Activated CD4-positive, alpha-beta T cell treated with anti-CD3 and anti-CD28 coated beads for 36 hours (primary cell): ENCODE data around the gene ERG. TPM values are rescaled to one million over a fixed set of nuclear protein-coding genes. Genes with fewer than 3 reads are reported as not detected.

Experiments
- ATAC-seq: fragments of 200-7000 bp; cut with Tn5 transposase; one replicate; pipeline ENCODE4 v1.10.0; 2021; ENCODE audit warnings: mild to moderate bottlenecking, moderate library complexity
- CTCF ChIA-PET: fragments of 350-600 bp; sonication (Branson Sonifier 250); formaldehyde crosslinking; loops from one replicate; lab custom pipeline; 2021; ENCODE audit warnings: antibody characterized with exemption; lab: Charles Lee
- POLR2A ChIA-PET: fragments of 350-600 bp; sonication (Branson Sonifier 250); formaldehyde crosslinking; loops from one replicate; lab custom pipeline; 2021; ENCODE audit warnings: antibody characterized with exemption, inconsistent platforms; lab: Charles Lee
- DNase-seq: peaks from one replicate; pipeline ENCODE4 v3.0.0-alpha.2; 2020
- H3K27ac Mint-ChIP-seq: one replicate; pipeline ENCODE4 v1.8.0; 2021; ENCODE audit warnings: mixed read lengths
- H3K27me3 Mint-ChIP-seq: one replicate; pipeline ENCODE4 v1.8.0; 2021; ENCODE audit warnings: mixed read lengths
- H3K36me3 Mint-ChIP-seq: one replicate; pipeline ENCODE4 v1.8.0; 2021; ENCODE audit warnings: low read depth, mixed read lengths
- H3K4me1 Mint-ChIP-seq: one replicate; pipeline ENCODE4 v1.8.0; 2021; ENCODE audit warnings: mixed read lengths
- H3K4me3 Mint-ChIP-seq: one replicate; pipeline ENCODE4 v1.8.0; 2021; ENCODE audit warnings: mild to moderate bottlenecking, moderate library complexity, mixed read lengths
- H3K9me3 Mint-ChIP-seq: one replicate; pipeline ENCODE4 v1.8.0; 2021; ENCODE audit warnings: low read depth, mixed read lengths
- intact Hi-C, 2 experiments: fragments of 100-400 bp; cut with DNase I in 1 of 2; cut with micrococcal nuclease in 1 of 2; formaldehyde crosslinking; loops; one replicate each; pipeline versions ENCODE4 v1.14.2 to v1.15.1; 2022 to 2024; cut with DNase I, micrococcal nuclease
- total RNA-seq, 2 experiments: library from RNA; stranded (reverse); gene quantifications; one replicate each; pipeline ENCODE4 v1.2.3, GENCODE V29; 2021

ERG gene
- under 1 TPM in 1 of 2 experiments, not detected in 1; 0.07 TPM for total RNA-seq

- Mint-ChIP-seq H3K27ac (no peak within 1 kb of the TSS), H3K27me3 (peaks cover 50% of the 10 kb centered on the region), H3K4me1 (no peaks in the 10 kb centered on the region), H3K9me3 (no peaks in the 10 kb centered on the region), H3K4me3 (no peak within 1 kb of the TSS), H3K36me3 (no peaks in the 10 kb centered on the region)
- ATAC-seq (no peak), DNase-seq (peak; percentile 13)
- CTCF ChIA-PET: no interaction called here
- intact Hi-C loops: no loop called here
- POLR2A ChIA-PET: no interaction called here
Measured at GRCh38 chr21:38498057-38498833, at the start of gene ERG. ERG (minus strand) TSS chr21:38498477; CDS start chr21:38498380, 97 bp downstream.

GRCh38 chr21:38544661-38545060 is 46.4 kb upstream of the ERG start:
- ChIA-PET CTCF (interaction anchor here (0.6 kb wide), 1 partner anchor 252 kb away, joined by 3 read pairs; no protein-coding TSS in a partner anchor), POLR2A (no interaction called here)
- intact Hi-C loops: no loop called here
- ATAC-seq: no peak
- H3K27me3 Mint-ChIP-seq: peaks cover 2% of the 10 kb centered on the region
- no peak overlapping the region for H3K27ac Mint-ChIP-seq
- H3K4me1 Mint-ChIP-seq: no peaks in the 10 kb centered on the region
- no peak overlapping the region for H3K4me3 Mint-ChIP-seq
- H3K9me3 Mint-ChIP-seq: no peaks in the 10 kb centered on the region
- DNase-seq: no peak
- H3K36me3 Mint-ChIP-seq: no peaks in the 10 kb centered on the region

- ChIA-PET POLR2A (no interaction called here), CTCF (no interaction called here)
- Mint-ChIP-seq H3K4me1 (no peaks in the 10 kb centered on the region), H3K9me3 (no peaks in the 10 kb centered on the region), H3K27ac (no peak overlapping the region), H3K4me3 (no peak overlapping the region), H3K36me3 (no peaks in the 10 kb centered on the region), H3K27me3 (peaks cover 2% of the 10 kb centered on the region)
- intact Hi-C loops: no loop called here
- DNase-seq (no peak), ATAC-seq (no peak)
Measured at GRCh38 chr21:38542263-38542662, 44.0 kb upstream of the ERG start.

- POLR2A ChIA-PET: interaction anchor here (0.8 kb wide), 1 partner anchor 90 kb away, joined by 3 read pairs; no protein-coding TSS in a partner anchor
Measured at GRCh38 chr21:38538353-38538752, 40.1 kb upstream of the ERG start.

GRCh38 chr21:38534591-38534990 is 36.3 kb upstream of the ERG start:
- no peaks in the 10 kb centered on the region for H3K9me3 Mint-ChIP-seq
- intact Hi-C loops: no loop called here
- no peak overlapping the region for H3K4me3 Mint-ChIP-seq
- no peaks in the 10 kb centered on the region for H3K4me1 Mint-ChIP-seq
- no peak overlapping the region for H3K27ac Mint-ChIP-seq
- ATAC-seq (no peak), DNase-seq (no peak)
- no peaks in the 10 kb centered on the region for H3K36me3 Mint-ChIP-seq
- H3K27me3 Mint-ChIP-seq: no peaks in the 10 kb centered on the region
- ChIA-PET POLR2A (no interaction called here), CTCF (no interaction called here)

More at GRCh38 chr21:38538353-38538752, 40.1 kb upstream of the ERG start:
- intact Hi-C loops: no loop called here
- CTCF ChIA-PET: no interaction called here
- no peaks in the 10 kb centered on the region for H3K36me3 Mint-ChIP-seq
- DNase-seq: no peak
- no peak overlapping the region for H3K27ac Mint-ChIP-seq
- H3K27me3 Mint-ChIP-seq: peaks cover under 1% of the 10 kb centered on the region
- H3K9me3 Mint-ChIP-seq: no peaks in the 10 kb centered on the region
- H3K4me3 Mint-ChIP-seq: no peak overlapping the region
- H3K4me1 Mint-ChIP-seq: no peaks in the 10 kb centered on the region
- no peak for ATAC-seq

- intact Hi-C loops: no loop called here
- Mint-ChIP-seq H3K9me3 (no peaks in the 10 kb centered on the region), H3K4me1 (no peaks in the 10 kb centered on the region), H3K27ac (no peak overlapping the region), H3K4me3 (no peak overlapping the region), H3K27me3 (no peaks in the 10 kb centered on the region), H3K36me3 (no peaks in the 10 kb centered on the region)
- DNase-seq (no peak), ATAC-seq (no peak)
- CTCF ChIA-PET: interaction anchor here (0.9 kb wide), 1 partner anchor 24 kb away, joined by 3 read pairs; no protein-coding TSS in a partner anchor
- POLR2A ChIA-PET: no interaction called here
Measured at GRCh38 chr21:38533887-38534286, 35.6 kb upstream of the ERG start.

- Mint-ChIP-seq H3K4me1 (no peaks in the 10 kb centered on the region), H3K27ac (no peak overlapping the region), H3K4me3 (no peak overlapping the region), H3K27me3 (peaks cover 2% of the 10 kb centered on the region), H3K36me3 (no peaks in the 10 kb centered on the region), H3K9me3 (no peaks in the 10 kb centered on the region)
- ChIA-PET POLR2A (no interaction called here), CTCF (no interaction called here)
- DNase-seq (no peak), ATAC-seq (no peak)
- intact Hi-C loops: no loop called here
Measured at GRCh38 chr21:38531591-38531990, 33.3 kb upstream of the ERG start.

GRCh38 chr21:38531039-38531541 is 32.8 kb upstream of the ERG start:
- Mint-ChIP-seq H3K4me3 (no peak overlapping the region), H3K36me3 (no peaks in the 10 kb centered on the region), H3K9me3 (no peaks in the 10 kb centered on the region), H3K27me3 (peaks cover 2% of the 10 kb centered on the region), H3K4me1 (no peaks in the 10 kb centered on the region), H3K27ac (no peak overlapping the region)
- intact Hi-C loops: no loop called here
- ATAC-seq (no peak), DNase-seq (no peak)
- ChIA-PET CTCF (interaction anchor here (0.6 kb wide), 1 partner anchor 167 kb away, joined by 5 read pairs; no protein-coding TSS in a partner anchor), POLR2A (no interaction called here)

GRCh38 chr21:38527737-38528136 is 29.5 kb upstream of the ERG start:
- Mint-ChIP-seq H3K9me3 (no peaks in the 10 kb centered on the region), H3K4me1 (peaks cover 5% of the 10 kb centered on the region), H3K36me3 (no peaks in the 10 kb centered on the region), H3K4me3 (no peak overlapping the region), H3K27ac (no peak overlapping the region), H3K27me3 (peaks cover 6% of the 10 kb centered on the region)
- ATAC-seq (no peak), DNase-seq (no peak)
- POLR2A ChIA-PET: no interaction called here
- intact Hi-C loops: loop anchor here in 1 of 2 experiments (10.0 kb wide), 1 partner anchor 337 kb away; no protein-coding TSS in a partner anchor
- CTCF ChIA-PET: no interaction called here

GRCh38 chr21:38525454-38525853 is 27.2 kb upstream of the ERG start:
- peak overlapping the region; percentile 1 for H3K27ac Mint-ChIP-seq
- POLR2A ChIA-PET: no interaction called here
- peaks cover 11% of the 10 kb centered on the region for H3K27me3 Mint-ChIP-seq
- peaks cover 5% of the 10 kb centered on the region for H3K4me1 Mint-ChIP-seq
- no peak overlapping the region for H3K4me3 Mint-ChIP-seq
- ATAC-seq (peak; percentile 74), DNase-seq (peak; percentile 40)
- CTCF ChIA-PET: no interaction called here
- H3K36me3 Mint-ChIP-seq: no peaks in the 10 kb centered on the region
- intact Hi-C loops: loop anchor here in 1 of 2 experiments (10.0 kb wide), 1 partner anchor 339 kb away; no protein-coding TSS in a partner anchor
- H3K9me3 Mint-ChIP-seq: no peaks in the 10 kb centered on the region

- Mint-ChIP-seq H3K9me3 (no peaks in the 10 kb centered on the region), H3K36me3 (no peaks in the 10 kb centered on the region), H3K27me3 (peaks cover 16% of the 10 kb centered on the region), H3K27ac (no peak overlapping the region), H3K4me1 (peaks cover 5% of the 10 kb centered on the region), H3K4me3 (no peak overlapping the region)
- DNase-seq (no peak), ATAC-seq (no peak)
- ChIA-PET POLR2A (no interaction called here), CTCF (interaction anchor here (0.6 to 0.7 kb wide), 2 partner anchors 15 to 814 kb away, joined by 3 read pairs; no protein-coding TSS in a partner anchor)
- intact Hi-C loops: loop anchor here in 1 of 2 experiments (10.0 kb wide), 1 partner anchor 340 kb away; no protein-coding TSS in a partner anchor
Measured at GRCh38 chr21:38524168-38525153, 26.2 kb upstream of the ERG start.
